Parathyroid adenoma (tissue), 2 donors: ENCODE data around the gene WEE2.
A peak's percentile ranks its signal among the peaks of the same experiment; 100 is the strongest.

Experiments
- H2AFZ ChIP-seq: fragments of 300-600 bp; sonication (generic); one replicate; pipeline ENCODE4 v1.7.0; 2017; ENCODE audit warnings: antibody characterized with exemption, mild to moderate bottlenecking
- H3K27ac ChIP-seq: fragments of 300-600 bp; sonication (generic); one replicate; pipeline ENCODE4 v1.7.0; 2017
- H3K27me3 ChIP-seq: fragments of 300-600 bp; sonication (generic); one replicate; pipeline ENCODE4 v1.7.0; 2017; ENCODE audit warnings: low read length; ENCODE audit not compliant: control insufficient read depth, insufficient read depth
- H3K36me3 ChIP-seq: fragments of 300-600 bp; sonication (generic); one replicate; pipeline ENCODE4 v1.7.0; 2017; ENCODE audit warnings: low read length; ENCODE audit not compliant: control insufficient read depth, insufficient read depth
- H3K4me1 ChIP-seq: fragments of 300-600 bp; sonication (generic); one replicate; pipeline ENCODE4 v1.7.0; 2017; ENCODE audit warnings: control low read depth
- H3K4me2 ChIP-seq: fragments of 300-600 bp; sonication (generic); one replicate; pipeline ENCODE4 v1.7.0; 2017; ENCODE audit warnings: low read length
- H3K4me3 ChIP-seq: fragments of 300-600 bp; sonication (generic); one replicate; pipeline ENCODE4 v1.7.0; 2017; ENCODE audit warnings: low read depth, low read length
- H3K79me2 ChIP-seq: fragments of 300-600 bp; sonication (generic); one replicate; pipeline ENCODE4 v1.7.0; 2017; ENCODE audit warnings: control low read depth
- H3K9ac ChIP-seq: fragments of 300-600 bp; sonication (generic); one replicate; pipeline ENCODE4 v1.7.0; 2017; ENCODE audit warnings: mild to moderate bottlenecking
- H3K9me3 ChIP-seq: fragments of 300-600 bp; sonication (generic); one replicate; pipeline ENCODE4 v1.7.0; 2017; ENCODE audit warnings: low read length; ENCODE audit not compliant: control insufficient read depth
- TF ChIP-seq, protein P1 (sequence below): fragments of 300-600 bp; sonication (generic); IDR thresholded peaks from one replicate; pipeline ENCODE4 v1.7.0; 2017; ENCODE audit warnings: antibody characterized with exemption, mild to moderate bottlenecking
- donor health status: primary hyperparathyroidism.

WEE2 gene

DNA sequence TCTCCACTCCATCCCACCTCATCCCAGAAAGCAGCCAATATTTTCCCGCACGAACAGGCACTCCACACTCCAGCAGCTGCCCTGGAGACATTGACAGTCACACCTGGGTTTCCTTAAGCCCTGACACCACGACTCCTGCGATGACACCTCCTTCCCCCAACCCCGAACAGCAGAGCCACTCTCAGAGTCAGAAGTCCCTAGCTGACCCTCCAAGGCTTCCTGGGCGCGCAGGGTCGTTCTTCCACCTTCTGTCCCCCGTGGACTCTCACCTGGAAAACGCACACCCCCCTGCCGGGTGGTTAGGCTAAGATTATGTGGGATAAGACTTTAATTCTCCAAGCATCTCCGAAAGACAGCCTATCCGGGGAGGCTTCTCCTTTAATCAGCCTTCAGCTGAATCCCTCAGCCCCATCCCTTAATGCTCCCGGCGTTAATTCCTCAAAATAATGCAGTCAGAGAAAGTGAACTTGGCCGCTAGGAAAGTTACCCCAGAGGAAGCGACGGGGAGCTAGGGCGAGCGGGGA lies 7.2 kb upstream of the WEE2 start:
- H2AFZ ChIP-seq, result peak overlapping the region; percentile 63
- peak overlapping the region; percentile 70 for H3K4me2 ChIP-seq
- no peaks in the 10 kb centered on the region for H3K36me3 ChIP-seq
- H3K79me2 ChIP-seq, result peaks cover 12% of the 10 kb centered on the region
- H3K27ac ChIP-seq, result peak overlapping the region; percentile 75
- no peak overlapping the region for H3K9ac ChIP-seq
- peaks cover 30% of the 10 kb centered on the region for H3K4me1 ChIP-seq
- TF ChIP-seq, protein P1, sequence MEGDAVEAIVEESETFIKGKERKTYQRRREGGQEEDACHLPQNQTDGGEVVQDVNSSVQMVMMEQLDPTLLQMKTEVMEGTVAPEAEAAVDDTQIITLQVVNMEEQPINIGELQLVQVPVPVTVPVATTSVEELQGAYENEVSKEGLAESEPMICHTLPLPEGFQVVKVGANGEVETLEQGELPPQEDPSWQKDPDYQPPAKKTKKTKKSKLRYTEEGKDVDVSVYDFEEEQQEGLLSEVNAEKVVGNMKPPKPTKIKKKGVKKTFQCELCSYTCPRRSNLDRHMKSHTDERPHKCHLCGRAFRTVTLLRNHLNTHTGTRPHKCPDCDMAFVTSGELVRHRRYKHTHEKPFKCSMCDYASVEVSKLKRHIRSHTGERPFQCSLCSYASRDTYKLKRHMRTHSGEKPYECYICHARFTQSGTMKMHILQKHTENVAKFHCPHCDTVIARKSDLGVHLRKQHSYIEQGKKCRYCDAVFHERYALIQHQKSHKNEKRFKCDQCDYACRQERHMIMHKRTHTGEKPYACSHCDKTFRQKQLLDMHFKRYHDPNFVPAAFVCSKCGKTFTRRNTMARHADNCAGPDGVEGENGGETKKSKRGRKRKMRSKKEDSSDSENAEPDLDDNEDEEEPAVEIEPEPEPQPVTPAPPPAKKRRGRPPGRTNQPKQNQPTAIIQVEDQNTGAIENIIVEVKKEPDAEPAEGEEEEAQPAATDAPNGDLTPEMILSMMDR, result no peak
- peak overlapping the region; percentile 36 for H3K4me3 ChIP-seq
- H3K9me3 ChIP-seq, result no peaks in the 10 kb centered on the region
- no peaks in the 10 kb centered on the region for H3K27me3 ChIP-seq

DNA sequence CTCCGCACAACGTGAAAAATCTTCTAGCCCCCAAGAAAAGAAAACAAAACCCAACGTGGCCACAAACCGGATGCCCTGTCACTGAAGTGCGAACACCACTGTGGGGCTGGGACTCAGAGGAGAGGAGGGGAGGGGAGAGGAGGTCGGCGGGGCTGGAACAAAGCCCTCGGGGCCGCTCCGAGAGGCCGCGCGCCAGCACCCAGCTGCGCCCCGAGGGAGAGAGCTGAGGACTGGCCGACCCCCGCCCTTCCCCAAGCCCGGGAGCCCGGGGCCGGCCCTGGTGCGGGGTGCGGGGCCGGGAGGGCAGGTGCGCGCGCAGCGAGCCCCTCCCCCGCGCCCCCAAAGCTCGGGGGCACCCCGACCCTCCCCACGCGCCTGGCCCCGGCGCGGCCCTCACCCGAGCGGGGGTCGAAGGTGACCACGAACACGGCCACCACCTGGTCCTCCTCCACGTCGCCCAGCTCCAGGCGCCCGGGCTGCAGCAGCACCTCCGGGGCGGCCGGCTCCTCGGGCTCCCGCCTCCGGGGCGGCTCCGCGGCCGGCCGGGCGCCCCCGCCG lies 6.6 kb upstream of the WEE2 start:
- Histone ChIP-seq H3K79me2 (peaks cover 10% of the 10 kb centered on the region), H3K27me3 (no peaks in the 10 kb centered on the region), H2AFZ (peak overlapping the region; percentile 77), H3K9me3 (no peaks in the 10 kb centered on the region), H3K4me2 (peak overlapping the region; percentile 65), H3K27ac (peak overlapping the region; percentile 63), H3K36me3 (no peaks in the 10 kb centered on the region), H3K9ac (no peak overlapping the region), H3K4me1 (peaks cover 24% of the 10 kb centered on the region), H3K4me3 (peak overlapping the region; percentile 50)
- TF ChIP-seq, protein P1, result no peak

DNA sequence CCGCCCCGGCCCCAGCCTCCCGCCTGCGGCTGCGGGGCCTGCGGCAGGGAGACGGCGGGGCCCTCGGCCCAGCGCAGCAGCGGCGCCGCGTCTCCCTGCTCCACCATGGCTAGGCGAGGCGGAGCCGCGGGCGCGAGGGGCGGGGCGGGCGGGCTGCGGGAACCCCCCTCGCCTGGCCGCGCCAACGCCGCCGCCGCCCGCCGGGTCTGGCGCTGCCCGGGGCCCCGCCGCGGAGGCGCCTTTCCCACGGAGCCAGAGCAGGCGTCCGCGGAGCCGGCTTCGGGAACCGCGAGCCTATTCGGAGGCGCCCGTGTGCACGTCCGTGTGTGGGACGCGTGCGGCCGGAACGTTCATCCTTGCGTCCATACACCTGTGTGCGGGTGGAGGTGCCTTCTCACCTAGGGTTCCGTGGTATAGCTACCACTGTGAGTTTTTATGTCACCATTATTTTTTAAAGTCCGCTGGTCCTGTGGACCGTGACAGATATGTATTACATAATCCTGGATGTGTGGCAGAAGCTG lies 6.0 kb upstream of the WEE2 start, which contains the start of gene DENND11:
Gene DENND11 (minus strand): TSS at position 120 of the 521 bp plus-strand sequence. CDS start 13 bp downstream, at position 107.
- Histone ChIP-seq H3K27me3 (no peaks in the 10 kb centered on the region), H3K9me3 (no peaks in the 10 kb centered on the region), H3K79me2 (peaks cover 10% of the 10 kb centered on the region), H3K4me2 (peak within 1 kb of the TSS; percentile 70), H3K9ac (no peak within 1 kb of the TSS), H3K4me3 (peak within 1 kb of the TSS; percentile 59), H3K4me1 (peaks cover 22% of the 10 kb centered on the region), H2AFZ (peak within 1 kb of the TSS; percentile 89), H3K27ac (peak within 1 kb of the TSS; percentile 75), H3K36me3 (no peaks in the 10 kb centered on the region)
- TF ChIP-seq, protein P1, result no peak

DNA sequence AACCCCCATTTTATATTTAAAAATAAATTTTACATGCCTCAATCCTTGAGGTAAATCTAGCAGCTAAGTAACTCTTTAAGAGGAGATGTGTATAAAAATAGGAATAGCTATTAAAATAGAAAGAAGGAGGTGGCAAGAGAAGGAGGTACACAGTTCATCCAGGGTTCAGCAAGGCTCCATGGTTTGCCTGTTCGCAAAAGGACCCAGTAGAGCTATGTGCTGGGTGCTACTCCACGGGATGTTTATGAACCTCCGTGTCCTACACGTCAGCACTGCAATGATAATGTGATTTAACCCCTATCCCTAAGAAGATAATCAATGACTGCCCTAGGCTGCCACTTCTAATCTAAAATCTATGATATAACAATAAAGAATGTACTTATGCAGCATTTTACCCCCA lies 5.3 kb upstream of the WEE2 start:
- Histone ChIP-seq H3K4me3 (no peak overlapping the region), H3K79me2 (peaks cover 10% of the 10 kb centered on the region), H3K4me1 (peaks cover 22% of the 10 kb centered on the region), H3K27ac (peak overlapping the region; percentile 74), H3K9me3 (no peaks in the 10 kb centered on the region), H3K36me3 (no peaks in the 10 kb centered on the region), H3K27me3 (no peaks in the 10 kb centered on the region), H3K9ac (no peak overlapping the region), H3K4me2 (no peak overlapping the region), H2AFZ (peak overlapping the region; percentile 89)
- TF ChIP-seq, protein P1, result no peak

DNA sequence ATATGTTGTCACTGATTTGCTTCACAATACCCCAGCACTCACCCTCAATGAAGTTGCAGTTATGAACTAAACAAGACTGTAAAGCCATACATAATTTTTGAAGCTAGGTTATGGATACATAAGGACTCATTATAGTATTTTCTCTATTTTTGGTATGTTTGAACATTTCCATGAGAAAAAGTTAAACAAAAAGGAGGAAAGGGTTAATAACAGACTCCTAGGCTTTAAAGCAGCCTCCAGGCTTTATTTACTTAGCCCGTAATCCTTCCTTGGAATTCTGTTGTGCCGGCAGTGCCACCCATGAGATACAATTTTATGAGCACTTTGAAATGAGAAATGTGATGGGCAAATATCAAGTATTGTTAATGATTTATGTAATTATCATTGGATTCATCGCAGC lies 4.0 kb upstream of the WEE2 start:
- no peak overlapping the region for H2AFZ ChIP-seq
- peaks cover 10% of the 10 kb centered on the region for H3K79me2 ChIP-seq
- H3K4me2 ChIP-seq, result no peak overlapping the region
- no peak overlapping the region for H3K4me3 ChIP-seq
- TF ChIP-seq, protein P1, result no peak
- no peaks in the 10 kb centered on the region for H3K27me3 ChIP-seq
- H3K9me3 ChIP-seq, result no peaks in the 10 kb centered on the region
- H3K4me1 ChIP-seq, result peaks cover 22% of the 10 kb centered on the region
- H3K27ac ChIP-seq, result no peak overlapping the region
- H3K9ac ChIP-seq, result no peak overlapping the region
- H3K36me3 ChIP-seq, result no peaks in the 10 kb centered on the region
